Colonic mucosa (tissue), 4 donors: ENCODE measurements around the gene TRPV3. TPM values are rescaled to one million over a fixed set of nuclear protein-coding genes. Genes with fewer than 3 reads are reported as not detected.
"Not testable (repeated sequence)": the region's sequence is repeated elsewhere in the genome, so short reads cannot be mapped to it uniquely, and the experiment has no call there.

Source experiments
- DNase-seq: peaks from one replicate; pipeline ENCODE4 v3.0.0-alpha.2; 2020
- H3K27ac ChIP-seq: fragments of 200-600 bp; one replicate; pipeline ENCODE4 v1.8.0; 2021
- H3K27me3 ChIP-seq: fragments of 200-600 bp; one replicate; pipeline ENCODE4 v1.8.0; 2021
- H3K36me3 ChIP-seq: fragments of 200-600 bp; one replicate; pipeline ENCODE4 v1.8.0; 2021
- H3K4me1 ChIP-seq: fragments of 200-600 bp; one replicate; pipeline ENCODE4 v1.8.0; 2021; ENCODE audit warnings: mild to moderate bottlenecking
- H3K4me3 ChIP-seq: fragments of 200-600 bp; one replicate; pipeline ENCODE4 v1.8.0; 2021
- H3K9ac ChIP-seq, 2 donors: one replicate each; pipeline ENCODE4 v1.7.0; 2013; ENCODE audit warnings: control low read depth in 2 of 2, low read depth in 2 of 2, low read length in 2 of 2
- H3K9me3 ChIP-seq: fragments of 200-600 bp; one replicate; pipeline ENCODE4 v1.8.0; 2021
- CTCF ChIP-seq: fragments of 200-600 bp; IDR thresholded peaks from one replicate; pipeline ENCODE4 v1.8.0; 2022; ENCODE audit warnings: antibody characterized with exemption, mild to moderate bottlenecking
- intact Hi-C: fragments of 100-400 bp; cut with DNase I; formaldehyde crosslinking; loops from one replicate; pipeline ENCODE4 v1.14.1; 2022
- total RNA-seq, 2 donors: library from RNA; stranded (reverse); fragmentation: NEBNext Ultra II Directional in 1 of 2; extraction: Animal tissue kit (Norgen Biotek cat#: 25700) in 1 of 2; gene quantifications; one replicate each; pipeline ENCODE4 v1.2.1, GENCODE V29; 2021
- donor health status: healthy.
- donor health status: DM: no; HTN: no; CAD: no.
- donor health status: DM: no; HTN: no; CAD: no.

TRPV3 gene
- total RNA-seq, 2 donors from 2014 or later: 2.3 to 7.4 TPM

DNA sequence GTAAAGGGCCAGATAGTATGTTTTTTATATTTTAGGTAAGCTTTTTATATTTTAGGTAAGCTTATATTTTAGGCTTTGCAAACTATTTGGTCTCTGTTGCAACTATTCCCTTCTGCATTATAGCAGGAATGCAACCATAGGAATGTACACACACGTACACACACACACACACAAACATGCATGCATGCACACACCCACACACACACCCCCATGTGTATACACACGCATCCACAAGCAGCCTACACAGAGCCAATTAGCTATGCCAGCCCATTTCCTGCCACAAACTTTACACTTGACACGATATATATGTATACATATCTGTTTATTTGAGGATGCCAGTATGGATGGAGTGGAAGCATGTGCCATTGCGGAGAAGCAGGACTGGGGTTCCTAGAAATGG, 7.5 kb upstream of the TRPV3 start:
- TF ChIP-seq CTCF: no peak
- Histone ChIP-seq H3K9ac (no peak overlapping the region), H3K27me3 (no peaks in the 10 kb centered on the region), H3K4me1 (no peaks in the 10 kb centered on the region), H3K27ac (no peak overlapping the region), H3K9me3 (no peaks in the 10 kb centered on the region), H3K4me3 (no peak overlapping the region), H3K36me3 (no peaks in the 10 kb centered on the region)
- intact Hi-C loops: no loop called here
- DNase-seq: no peak

DNA sequence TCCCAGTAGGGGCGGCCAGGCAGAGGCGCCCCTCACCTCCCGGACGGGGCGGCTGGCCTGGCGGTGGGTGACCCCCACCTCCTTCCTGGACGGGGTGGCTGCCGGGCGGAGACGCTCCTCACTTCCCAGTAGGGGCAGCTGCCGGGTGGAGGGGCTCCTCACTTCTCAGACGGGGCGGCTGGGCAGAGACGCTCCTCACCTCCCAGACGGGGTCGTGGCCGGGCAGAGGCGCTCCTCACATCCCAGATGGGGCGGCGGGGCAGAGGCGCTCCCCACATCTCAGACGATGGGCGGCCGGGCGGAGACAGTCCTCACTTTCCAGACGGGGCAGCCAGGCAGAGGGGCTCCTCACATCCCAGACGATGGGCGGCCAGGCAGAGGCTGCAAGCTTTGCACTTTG, 6.6 kb upstream of the TRPV3 start:
- DNase-seq, H3K9ac ChIP-seq, H3K27ac ChIP-seq, H3K4me3 ChIP-seq, H3K4me1 ChIP-seq, intact Hi-C loops, H3K36me3 ChIP-seq, H3K27me3 ChIP-seq, H3K9me3 ChIP-seq: not testable (repeated sequence)

- peak overlapping the region in 1 of 2 donors; percentile 16 for H3K9ac ChIP-seq
- intact Hi-C loops: no loop called here
- H3K27ac ChIP-seq: no peak overlapping the region
- no peak for DNase-seq
- no peaks in the 10 kb centered on the region for H3K9me3 ChIP-seq
- TF ChIP-seq CTCF: no peak
- peaks cover 4% of the 10 kb centered on the region for H3K4me1 ChIP-seq
- no peaks in the 10 kb centered on the region for H3K36me3 ChIP-seq
- no peaks in the 10 kb centered on the region for H3K27me3 ChIP-seq
- no peak overlapping the region for H3K4me3 ChIP-seq
Observed at GRCh38 chr17:3559270-3559645, 1.6 kb upstream of the TRPV3 start.

DNA sequence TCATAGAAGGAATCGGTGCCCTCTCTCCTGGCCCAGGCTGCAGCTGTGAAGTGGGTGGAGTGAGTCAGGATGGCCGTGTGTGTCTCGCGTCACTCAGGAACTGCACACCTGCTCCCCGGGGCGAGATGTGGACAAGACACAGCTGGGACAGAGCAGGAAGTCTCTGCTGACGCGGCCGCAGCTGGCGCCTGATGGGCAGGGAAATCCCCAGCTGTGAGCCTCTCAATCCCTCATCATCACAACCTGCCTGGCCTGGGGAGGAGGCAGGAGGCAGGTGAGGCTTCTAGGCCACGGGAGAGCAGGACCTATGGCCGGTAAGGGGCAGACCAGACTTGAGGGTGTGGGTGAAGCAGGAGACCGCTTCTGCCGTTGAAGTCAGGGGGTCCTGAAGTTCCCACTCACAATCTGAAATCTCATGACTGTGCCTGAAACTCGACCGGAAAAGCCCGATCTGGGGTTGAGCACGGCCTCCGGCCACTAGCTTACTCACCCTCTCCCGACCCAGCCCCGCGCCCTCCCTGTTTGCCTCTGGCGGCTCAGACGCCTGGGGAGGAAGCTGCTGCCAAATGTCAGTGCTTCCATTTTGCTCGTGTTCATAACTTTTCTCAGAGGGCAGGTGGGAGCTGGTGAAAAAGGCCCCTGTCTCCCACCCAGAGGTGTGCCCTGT, 1.1 kb upstream of the TRPV3 start:
- H3K27me3 ChIP-seq: no peaks in the 10 kb centered on the region
- DNase-seq: peak; percentile 53
- H3K9ac ChIP-seq: peak overlapping the region; percentile 16 to 19
- TF ChIP-seq CTCF: no peak
- H3K36me3 ChIP-seq: no peaks in the 10 kb centered on the region
- H3K4me1 ChIP-seq: peaks cover 4% of the 10 kb centered on the region
- peak overlapping the region; percentile 60 for H3K27ac ChIP-seq
- no peaks in the 10 kb centered on the region for H3K9me3 ChIP-seq
- no peak overlapping the region for H3K4me3 ChIP-seq
- intact Hi-C loops: no loop called here

- H3K4me1 ChIP-seq: peaks cover 4% of the 10 kb centered on the region
- no peaks in the 10 kb centered on the region for H3K36me3 ChIP-seq
- no peak for TF ChIP-seq CTCF
- peak overlapping the region in 1 of 2 donors; percentile 24 for H3K9ac ChIP-seq
- no peaks in the 10 kb centered on the region for H3K27me3 ChIP-seq
- H3K27ac ChIP-seq: peak overlapping the region; percentile 60
- intact Hi-C loops: no loop called here
- peak overlapping the region; percentile 11 for H3K4me3 ChIP-seq
- DNase-seq: no peak
- no peaks in the 10 kb centered on the region for H3K9me3 ChIP-seq
Observed at GRCh38 chr17:3556916-3557767, 470 bp downstream of the TRPV3 start.
